ENCODE results near the gene RNF187.

GRCh38 chr1:228457017-228457395 lies 30.2 kb upstream of the RNF187 start:
- TF ChIP-seq ZNF281 (CRISPR knock-in tag; IDR thresholded peaks at IDR 0.05): no peak
- TF ChIP-seq, protein P1, sequence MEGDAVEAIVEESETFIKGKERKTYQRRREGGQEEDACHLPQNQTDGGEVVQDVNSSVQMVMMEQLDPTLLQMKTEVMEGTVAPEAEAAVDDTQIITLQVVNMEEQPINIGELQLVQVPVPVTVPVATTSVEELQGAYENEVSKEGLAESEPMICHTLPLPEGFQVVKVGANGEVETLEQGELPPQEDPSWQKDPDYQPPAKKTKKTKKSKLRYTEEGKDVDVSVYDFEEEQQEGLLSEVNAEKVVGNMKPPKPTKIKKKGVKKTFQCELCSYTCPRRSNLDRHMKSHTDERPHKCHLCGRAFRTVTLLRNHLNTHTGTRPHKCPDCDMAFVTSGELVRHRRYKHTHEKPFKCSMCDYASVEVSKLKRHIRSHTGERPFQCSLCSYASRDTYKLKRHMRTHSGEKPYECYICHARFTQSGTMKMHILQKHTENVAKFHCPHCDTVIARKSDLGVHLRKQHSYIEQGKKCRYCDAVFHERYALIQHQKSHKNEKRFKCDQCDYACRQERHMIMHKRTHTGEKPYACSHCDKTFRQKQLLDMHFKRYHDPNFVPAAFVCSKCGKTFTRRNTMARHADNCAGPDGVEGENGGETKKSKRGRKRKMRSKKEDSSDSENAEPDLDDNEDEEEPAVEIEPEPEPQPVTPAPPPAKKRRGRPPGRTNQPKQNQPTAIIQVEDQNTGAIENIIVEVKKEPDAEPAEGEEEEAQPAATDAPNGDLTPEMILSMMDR (IDR thresholded peaks at IDR 0.05): no peak

Measured in WTC11 (cell line).